GM12872 (cell line): ENCODE results near the gene KIF20A.

Experiments
- TF ChIP-seq, protein P1 (sequence below): IDR thresholded peaks from 3 replicates; pipeline ENCODE4 v1.5.1; 2011; ENCODE audit warnings: low read depth, mild to moderate bottlenecking, low read length, moderate library complexity; ENCODE audit not compliant: insufficient read depth

KIF20A gene

DNA sequence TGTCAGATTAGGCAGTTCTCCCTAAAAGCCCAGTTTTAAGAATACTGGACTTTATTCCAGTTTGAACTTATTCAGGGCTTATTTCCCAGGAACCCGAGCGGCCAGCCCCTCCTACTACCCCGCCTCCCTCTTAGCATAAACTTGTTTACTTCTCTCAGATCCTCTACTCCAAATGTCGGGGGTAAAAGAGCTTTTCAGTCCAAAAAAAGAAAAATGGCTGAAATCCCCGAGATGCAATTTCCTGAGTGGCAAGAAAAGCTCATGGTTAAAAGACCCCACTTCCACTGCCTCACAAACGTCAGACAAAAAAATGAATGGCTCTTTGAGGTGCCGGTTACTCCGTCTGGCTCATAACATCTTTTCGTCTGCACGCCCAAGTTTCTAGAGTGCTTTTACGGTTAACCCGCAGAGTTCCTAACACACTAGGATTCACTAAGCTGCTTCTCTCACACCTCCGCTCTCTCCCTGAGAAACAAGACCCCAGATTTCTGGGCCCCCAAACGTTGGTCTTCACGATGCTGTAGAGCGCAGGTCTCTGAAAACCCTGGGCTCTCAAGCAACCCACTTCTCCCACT, 884 bp upstream of the KIF20A start:
- TF ChIP-seq, protein P1, sequence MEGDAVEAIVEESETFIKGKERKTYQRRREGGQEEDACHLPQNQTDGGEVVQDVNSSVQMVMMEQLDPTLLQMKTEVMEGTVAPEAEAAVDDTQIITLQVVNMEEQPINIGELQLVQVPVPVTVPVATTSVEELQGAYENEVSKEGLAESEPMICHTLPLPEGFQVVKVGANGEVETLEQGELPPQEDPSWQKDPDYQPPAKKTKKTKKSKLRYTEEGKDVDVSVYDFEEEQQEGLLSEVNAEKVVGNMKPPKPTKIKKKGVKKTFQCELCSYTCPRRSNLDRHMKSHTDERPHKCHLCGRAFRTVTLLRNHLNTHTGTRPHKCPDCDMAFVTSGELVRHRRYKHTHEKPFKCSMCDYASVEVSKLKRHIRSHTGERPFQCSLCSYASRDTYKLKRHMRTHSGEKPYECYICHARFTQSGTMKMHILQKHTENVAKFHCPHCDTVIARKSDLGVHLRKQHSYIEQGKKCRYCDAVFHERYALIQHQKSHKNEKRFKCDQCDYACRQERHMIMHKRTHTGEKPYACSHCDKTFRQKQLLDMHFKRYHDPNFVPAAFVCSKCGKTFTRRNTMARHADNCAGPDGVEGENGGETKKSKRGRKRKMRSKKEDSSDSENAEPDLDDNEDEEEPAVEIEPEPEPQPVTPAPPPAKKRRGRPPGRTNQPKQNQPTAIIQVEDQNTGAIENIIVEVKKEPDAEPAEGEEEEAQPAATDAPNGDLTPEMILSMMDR = no peak

DNA sequence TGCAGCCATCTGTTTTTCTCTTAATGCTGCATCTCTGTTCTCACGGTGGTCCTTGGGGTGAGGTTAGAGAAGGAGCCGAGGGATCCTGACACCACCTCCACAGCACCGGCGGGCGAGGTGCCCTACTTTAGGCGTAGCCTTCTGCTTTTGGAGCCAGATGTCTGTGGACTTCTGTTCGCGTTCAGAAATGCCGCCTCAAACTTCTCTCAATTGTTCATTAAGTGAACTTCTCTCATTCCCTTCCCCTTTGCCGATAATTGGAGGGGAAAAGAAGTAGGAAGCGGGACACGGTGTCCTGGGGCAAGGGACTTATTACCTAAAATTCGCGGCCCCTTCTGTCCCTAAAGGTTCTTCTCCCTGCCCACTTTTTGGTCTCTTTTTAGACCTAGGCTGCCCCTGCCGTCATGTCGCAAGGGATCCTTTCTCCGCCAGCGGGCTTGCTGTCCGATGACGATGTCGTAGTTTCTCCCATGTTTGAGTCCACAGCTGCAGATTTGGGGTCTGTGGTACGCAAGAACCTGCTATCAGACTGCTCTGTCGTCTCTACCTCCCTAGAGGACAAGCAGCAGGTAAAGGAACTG, 455 bp downstream of the KIF20A start:
- TF ChIP-seq, protein P1 = no peak

DNA sequence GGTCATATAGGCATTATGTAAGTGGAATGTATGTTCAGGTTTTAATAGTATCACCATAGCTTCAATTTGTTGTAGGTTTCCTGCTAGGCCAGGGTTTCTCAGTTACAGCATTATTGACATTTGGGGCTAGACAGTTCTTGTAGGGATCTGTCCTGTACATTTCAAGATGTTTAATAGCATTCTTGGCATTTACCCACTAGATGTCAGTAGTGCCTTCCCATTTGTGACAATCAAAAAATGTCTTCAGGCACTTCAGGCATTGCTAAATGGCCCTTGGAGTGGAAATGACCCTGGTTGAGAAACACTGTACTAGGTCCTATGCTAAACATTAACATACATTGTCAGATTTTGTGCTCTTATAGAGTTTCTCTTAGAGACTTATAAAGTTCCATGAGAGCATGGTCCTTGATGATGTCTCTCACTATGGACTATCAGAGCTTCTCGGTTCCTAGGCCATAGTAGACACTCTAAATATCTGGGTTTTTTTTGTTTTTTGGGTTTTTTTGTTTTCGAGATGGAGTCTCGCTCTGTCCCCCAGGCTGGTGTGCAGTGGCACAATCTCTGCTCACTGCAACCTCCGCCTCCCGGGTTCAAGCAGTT, 1.4 kb downstream of the KIF20A start:
- TF ChIP-seq, protein P1 = peak; percentile 70

DNA sequence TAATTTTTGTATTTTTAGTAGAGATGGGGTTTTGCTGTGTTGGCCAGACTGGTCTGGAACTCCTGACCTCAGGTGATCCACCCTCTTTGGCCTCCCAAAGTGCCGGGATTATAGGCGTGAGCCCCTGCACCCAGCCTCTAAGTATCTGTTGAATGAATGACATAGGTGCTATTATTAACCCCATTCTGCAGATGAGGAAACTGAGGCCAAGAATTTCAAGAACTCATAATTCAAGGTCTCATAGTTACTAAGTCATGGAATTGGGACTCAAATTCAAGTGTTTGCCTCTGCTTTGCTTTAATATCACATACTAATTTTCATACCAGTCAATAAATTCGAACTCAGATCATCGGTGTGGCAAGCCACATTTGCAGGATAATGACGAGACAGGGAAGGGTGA, 1.9 kb downstream of the KIF20A start:
- TF ChIP-seq, protein P1 = no peak

DNA sequence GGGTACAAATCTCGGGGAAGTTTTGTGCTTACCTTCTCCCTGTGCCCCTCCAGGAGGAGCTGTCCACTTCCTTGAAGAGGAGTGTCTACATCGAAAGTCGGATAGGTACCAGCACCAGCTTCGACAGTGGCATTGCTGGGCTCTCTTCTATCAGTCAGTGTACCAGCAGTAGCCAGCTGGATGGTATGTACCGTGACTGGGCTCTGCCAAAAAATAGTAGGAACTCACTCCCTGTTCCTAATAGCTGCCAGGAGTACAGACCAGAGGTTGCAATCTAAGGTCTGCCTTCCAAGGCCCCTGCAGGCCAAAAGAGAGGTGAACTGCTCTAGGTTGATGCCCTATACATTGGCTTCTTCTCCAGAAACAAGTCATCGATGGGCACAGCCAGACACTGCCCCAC, 3.9 kb downstream of the KIF20A start:
- TF ChIP-seq, protein P1 = no peak

DNA sequence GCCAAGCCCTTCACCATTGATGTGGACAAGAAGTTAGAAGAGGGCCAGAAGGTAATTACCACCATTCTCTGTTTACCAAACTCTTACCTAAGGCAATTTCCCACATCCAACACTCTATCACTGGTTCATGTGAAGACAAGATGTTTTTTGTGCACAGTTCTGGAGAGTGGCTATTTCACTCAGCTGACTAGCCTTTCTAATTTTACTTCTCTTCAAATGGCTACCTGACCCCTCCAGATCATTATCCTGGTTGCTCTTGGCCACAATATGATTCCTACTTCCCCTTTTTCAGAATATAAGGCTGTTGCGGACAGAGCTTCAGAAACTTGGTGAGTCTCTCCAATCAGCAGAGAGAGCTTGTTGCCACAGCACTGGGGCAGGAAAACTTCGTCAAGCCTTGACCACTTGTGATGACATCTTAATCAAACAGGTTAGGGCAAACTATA, 7.1 kb downstream of the KIF20A start:
- TF ChIP-seq, protein P1 = no peak

DNA sequence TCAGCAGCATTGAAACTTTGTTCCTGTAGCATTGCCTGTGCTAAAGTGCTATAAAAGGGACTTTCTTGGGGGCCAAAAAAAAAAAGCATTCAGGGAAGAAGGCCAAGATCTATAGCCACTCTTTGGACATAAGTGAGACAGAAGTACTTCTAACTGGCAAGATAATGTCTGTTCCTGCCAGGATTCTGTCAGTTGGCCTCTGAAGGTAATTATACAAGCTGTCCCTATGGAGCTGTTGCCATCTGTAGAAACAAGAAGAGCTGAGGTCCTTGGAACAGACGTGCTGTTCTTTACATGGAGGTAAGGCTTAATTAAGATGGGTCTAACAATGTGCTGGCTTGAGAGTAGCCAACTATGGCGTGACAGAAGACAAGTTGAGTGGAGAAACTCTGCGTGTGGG, 9.7 kb downstream of the KIF20A start:
- TF ChIP-seq, protein P1 = no peak
